ENCODE measurements around the gene S100Z.

GRCh38 chr5:76819851-76820525, 29.8 kb upstream of the S100Z start:
- TF ChIP-seq YY1 (IDR thresholded peaks at IDR 0.05; ENCODE audit: insufficient read depth, insufficient read length) (no peak), SUZ12 (IDR thresholded peaks at IDR 0.05; ENCODE audit: extremely low read depth, insufficient read depth, insufficient read length) (no peak)

Data from NT2/D1 (cell line).